SK-N-MC (cell line): ENCODE measurements around the gene KCNK7.

ENCODE experiments used
- EZH2 ChIP-seq: fragments of 200-600 bp; sonication (generic); IDR thresholded peaks from one replicate; pipeline ENCODE4 v1.6.1; 2017; ENCODE audit warnings: antibody characterized with exemption
- POLR2AphosphoS5 ChIP-seq: IDR thresholded peaks from 2 replicates; pipeline ENCODE4 v1.6.1; 2012; ENCODE audit warnings: mild to moderate bottlenecking, low read depth, low read length, borderline replicate concordance

GRCh38 chr11:65556470-65557279 is 38.9 kb downstream of the KCNK7 start:
- no peak for TF ChIP-seq POLR2AphosphoS5
- TF ChIP-seq EZH2 = no peak
